OCI-LY1 (cell line): ENCODE measurements around the gene PIK3R1.

Experiments
- H2AFZ ChIP-seq: fragments of 200-600 bp; sonication (generic), shearing (Covaris generic); 2 replicates; pipeline ENCODE4 v1.6.0; 2014; ENCODE audit warnings: antibody characterized with exemption, mild to moderate bottlenecking, low read length
- H3F3A ChIP-seq: fragments of 200-600 bp; sonication (generic), shearing (Covaris generic); 2 replicates; pipeline ENCODE4 v1.6.0; 2014; ENCODE audit warnings: mild to moderate bottlenecking, antibody characterized with exemption, low read length, moderate library complexity; ENCODE audit not compliant: insufficient read depth
- H3K27ac ChIP-seq: fragments of 200-600 bp; sonication (generic); 2 replicates; pipeline ENCODE4 v1.5.1; 2014; ENCODE audit warnings: low read length, mixed run types, mild to moderate bottlenecking, low read depth; ENCODE audit not compliant: poor library complexity, severe bottlenecking
- H3K27me3 ChIP-seq: fragments of 200-600 bp; sonication (generic); 2 replicates; pipeline ENCODE4 v1.6.0; 2014; ENCODE audit warnings: antibody characterized with exemption, mild to moderate bottlenecking, low read length, moderate library complexity; ENCODE audit not compliant: insufficient read depth
- H3K36me3 ChIP-seq: fragments of 200-600 bp; sonication (generic); 2 replicates; pipeline ENCODE4 v1.6.1; 2014; ENCODE audit warnings: mild to moderate bottlenecking, antibody characterized with exemption, low read length, moderate library complexity, mixed read lengths; ENCODE audit not compliant: insufficient read depth
- H3K4me1 ChIP-seq: fragments of 200-600 bp; sonication (generic); 2 replicates; pipeline ENCODE4 v1.5.1; 2014; ENCODE audit warnings: mild to moderate bottlenecking, low read length, moderate library complexity; ENCODE audit not compliant: insufficient read depth, severe bottlenecking
- H3K4me2 ChIP-seq: fragments of 200-600 bp; sonication (generic), shearing (Covaris generic); 2 replicates; pipeline ENCODE4 v1.6.1; 2014; ENCODE audit warnings: low read length
- H3K4me3 ChIP-seq: fragments of 200-600 bp; sonication (generic); 2 replicates; pipeline ENCODE4 v1.5.1; 2014; ENCODE audit warnings: low read length, low read depth, mild to moderate bottlenecking, mixed read lengths; ENCODE audit not compliant: poor library complexity, severe bottlenecking
- H3K79me2 ChIP-seq: fragments of 200-600 bp; shearing (Covaris generic); 2 replicates; pipeline ENCODE4 v1.6.1; 2016; ENCODE audit warnings: mixed run types, low read length, mixed read lengths; ENCODE audit not compliant: insufficient read depth
- H3K9ac ChIP-seq: fragments of 200-600 bp; sonication (generic), shearing (Covaris generic); 2 replicates; pipeline ENCODE4 v1.6.1; 2014; ENCODE audit warnings: mild to moderate bottlenecking, low read length, mixed read lengths
- H3K9me2 ChIP-seq: fragments of 200-600 bp; sonication (generic), shearing (Covaris generic); 2 replicates; pipeline ENCODE4 v1.6.1; 2014; ENCODE audit warnings: low read depth, mild to moderate bottlenecking, low read length, mixed read lengths
- H3K9me3 ChIP-seq: fragments of 200-600 bp; shearing (Covaris generic); 2 replicates; pipeline ENCODE4 v1.6.1; 2014; ENCODE audit warnings: low read length, mixed read lengths
- H4K20me1 ChIP-seq: fragments of 200-600 bp; sonication (generic), shearing (Covaris generic); 2 replicates; pipeline ENCODE4 v1.6.0; 2016; ENCODE audit warnings: mild to moderate bottlenecking, low read length; ENCODE audit not compliant: insufficient read depth
- CTCF ChIP-seq: fragments of 200-600 bp; sonication (generic), shearing (Covaris generic); IDR thresholded peaks from 2 replicates; pipeline ENCODE4 v1.5.1; 2017; ENCODE audit warnings: mild to moderate bottlenecking, antibody characterized with exemption, low read length, moderate library complexity, mixed read lengths
- EZH2 ChIP-seq: fragments of 200-600 bp; sonication (generic), shearing (Covaris generic); IDR thresholded peaks from 2 replicates; pipeline ENCODE4 v1.8.0; 2017; ENCODE audit warnings: borderline replicate concordance, mixed run types, mild to moderate bottlenecking, antibody characterized with exemption, low read length, moderate library complexity, mixed read lengths

The PIK3R1 gene

DNA sequence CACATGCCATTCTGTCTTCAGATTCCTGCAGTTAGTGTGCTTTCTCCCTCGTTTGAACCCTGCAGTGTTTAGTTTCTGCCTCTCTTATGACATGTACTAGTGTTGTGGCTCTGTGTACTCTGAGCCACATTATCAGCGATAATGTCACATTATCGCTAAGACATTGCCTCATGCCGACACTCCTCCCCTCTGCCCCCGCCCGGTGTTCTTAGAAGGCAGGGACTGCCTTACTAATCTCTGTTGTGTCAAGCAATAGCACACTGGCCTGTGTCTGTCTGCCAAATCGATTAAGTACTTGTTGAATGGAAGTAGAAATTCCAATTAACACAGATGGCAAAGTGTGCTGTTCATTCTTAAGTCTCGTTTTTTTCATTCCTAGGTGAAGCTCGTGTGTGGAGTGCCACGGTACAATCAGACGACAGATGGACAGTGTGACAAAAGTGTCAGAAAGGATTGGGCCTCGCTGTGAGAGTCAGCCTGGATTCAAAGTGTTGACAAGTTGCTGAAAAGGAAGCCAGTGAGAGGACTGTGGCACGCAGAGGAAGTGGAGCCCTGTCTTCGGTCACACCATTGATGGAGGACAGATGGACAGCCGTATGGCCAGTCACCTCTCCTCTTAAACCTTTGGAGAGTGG, 10.5 kb downstream of the PIK3R1 start:
- no peaks in the 10 kb centered on the region for H4K20me1 ChIP-seq
- no peak overlapping the region for H3K4me3 ChIP-seq
- peaks cover 42% of the 10 kb centered on the region; the same call in 1 of the 2 replicates for H3K36me3 ChIP-seq
- peaks cover 18% of the 10 kb centered on the region for H3K4me1 ChIP-seq
- no peak overlapping the region for H3K4me2 ChIP-seq
- no peak overlapping the region for H3K27ac ChIP-seq
- H3K9me3 ChIP-seq = no peaks in the 10 kb centered on the region
- peaks cover 73% of the 10 kb centered on the region for H3K79me2 ChIP-seq
- no peaks in the 10 kb centered on the region for H3K27me3 ChIP-seq
- no peak overlapping the region for H3K9ac ChIP-seq
- H3K9me2 ChIP-seq = no peaks in the 10 kb centered on the region
- TF ChIP-seq CTCF = no peak
- TF ChIP-seq EZH2 = no peak
- no peaks in the 10 kb centered on the region for H3F3A ChIP-seq
- no peak overlapping the region for H2AFZ ChIP-seq

DNA sequence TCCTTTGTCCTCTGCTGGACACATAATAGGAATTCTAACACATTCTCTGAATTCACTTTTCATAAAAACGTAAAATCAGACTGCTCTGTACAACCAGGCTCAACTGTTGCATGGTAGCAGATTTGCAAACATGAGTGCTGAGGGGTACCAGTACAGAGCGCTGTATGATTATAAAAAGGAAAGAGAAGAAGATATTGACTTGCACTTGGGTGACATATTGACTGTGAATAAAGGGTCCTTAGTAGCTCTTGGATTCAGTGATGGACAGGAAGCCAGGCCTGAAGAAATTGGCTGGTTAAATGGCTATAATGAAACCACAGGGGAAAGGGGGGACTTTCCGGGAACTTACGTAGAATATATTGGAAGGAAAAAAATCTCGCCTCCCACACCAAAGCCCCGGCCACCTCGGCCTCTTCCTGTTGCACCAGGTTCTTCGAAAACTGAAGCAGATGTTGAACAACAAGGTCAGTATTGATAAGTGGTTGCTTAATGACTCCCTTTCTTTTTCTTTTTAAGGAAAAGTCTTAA, 11.1 kb downstream of the PIK3R1 start:
- H2AFZ ChIP-seq = no peak overlapping the region
- no peaks in the 10 kb centered on the region for H3K27me3 ChIP-seq
- no peaks in the 10 kb centered on the region for H4K20me1 ChIP-seq
- H3K27ac ChIP-seq = no peak overlapping the region
- peaks cover 73% of the 10 kb centered on the region for H3K79me2 ChIP-seq
- H3K4me2 ChIP-seq = no peak overlapping the region
- H3K36me3 ChIP-seq = peaks cover 45% of the 10 kb centered on the region; the same call in 1 of the 2 replicates
- H3K9me2 ChIP-seq = no peaks in the 10 kb centered on the region
- H3K4me1 ChIP-seq = peaks cover 18% of the 10 kb centered on the region
- TF ChIP-seq EZH2 (no peak), CTCF (no peak)
- no peaks in the 10 kb centered on the region for H3K9me3 ChIP-seq
- no peak overlapping the region for H3K9ac ChIP-seq
- no peaks in the 10 kb centered on the region for H3F3A ChIP-seq
- no peak overlapping the region for H3K4me3 ChIP-seq

DNA sequence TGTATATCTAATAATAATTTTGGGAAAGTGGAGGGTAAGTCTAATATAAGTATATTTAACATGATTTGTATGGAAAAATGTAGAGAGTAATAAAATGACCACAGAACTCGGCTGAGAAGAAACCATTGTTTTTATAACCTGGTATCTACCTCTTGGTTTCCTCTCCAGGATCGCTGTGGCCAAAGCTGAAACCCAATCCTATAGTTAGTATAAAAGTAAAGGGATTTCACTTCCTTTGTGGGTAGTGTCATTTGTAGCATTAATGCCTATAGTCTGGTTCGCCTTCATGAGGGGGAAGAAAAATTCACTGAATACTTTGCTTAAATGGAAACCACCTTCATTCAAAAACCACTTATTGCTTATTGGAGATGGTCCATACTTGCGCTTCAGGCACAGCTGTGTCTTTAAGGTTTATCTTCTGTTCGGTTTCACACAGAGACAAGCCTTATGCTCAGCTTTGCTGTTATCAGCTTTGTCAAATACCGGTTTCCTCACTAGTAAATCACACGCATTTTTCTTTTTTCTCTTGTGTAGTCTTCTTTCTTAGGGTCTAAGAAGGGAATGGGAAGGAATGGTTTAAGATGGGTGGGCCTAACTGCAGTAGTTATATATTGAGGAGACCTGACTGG, 12.1 kb downstream of the PIK3R1 start:
- H4K20me1 ChIP-seq = no peaks in the 10 kb centered on the region
- no peak overlapping the region for H3K27ac ChIP-seq
- peaks cover 73% of the 10 kb centered on the region for H3K79me2 ChIP-seq
- no peak for TF ChIP-seq EZH2
- no peak for TF ChIP-seq CTCF
- no peaks in the 10 kb centered on the region for H3K9me2 ChIP-seq
- H3F3A ChIP-seq = no peaks in the 10 kb centered on the region; the same call in 1 of the 2 replicates
- no peak overlapping the region for H3K4me2 ChIP-seq
- no peak overlapping the region for H3K9ac ChIP-seq
- no peaks in the 10 kb centered on the region for H3K9me3 ChIP-seq
- no peaks in the 10 kb centered on the region for H3K27me3 ChIP-seq
- H3K36me3 ChIP-seq = peaks cover 45% of the 10 kb centered on the region; the same call in 1 of the 2 replicates
- peaks cover 21% of the 10 kb centered on the region for H3K4me1 ChIP-seq
- H3K4me3 ChIP-seq = no peak overlapping the region
- H2AFZ ChIP-seq = no peak overlapping the region
